ENCODE measurements around the gene NUDT3.
"Not testable (repeated sequence)": the region's sequence is repeated elsewhere in the genome, so short reads cannot be mapped to it uniquely, and the experiment has no call there.

NUDT3 gene

GRCh38 chr6:34365781-34366638, 26.5 kb downstream of the NUDT3 start:
- DNase-seq: not testable (repeated sequence)

- not testable (repeated sequence) for DNase-seq
Observed at GRCh38 chr6:34363681-34364075, 28.8 kb downstream of the NUDT3 start.

GRCh38 chr6:34362909-34363680, 29.4 kb downstream of the NUDT3 start:
- no peak for DNase-seq

- DNase-seq: no peak
Observed at GRCh38 chr6:34362176-34362575, 30.3 kb downstream of the NUDT3 start.

- DNase-seq: no peak
Observed at GRCh38 chr6:34360556-34360955, 31.9 kb downstream of the NUDT3 start.

GRCh38 chr6:34359418-34360158, 32.9 kb downstream of the NUDT3 start:
- no peak for DNase-seq

GRCh38 chr6:34358389-34358905, 34.0 kb downstream of the NUDT3 start:
- DNase-seq: no peak

GRCh38 chr6:34357937-34358336, 34.5 kb downstream of the NUDT3 start:
- no peak for DNase-seq

- no peak for DNase-seq
Observed at GRCh38 chr6:34355889-34356288, 36.6 kb downstream of the NUDT3 start.

GRCh38 chr6:34354230-34354629, 38.2 kb downstream of the NUDT3 start:
- DNase-seq: not testable (repeated sequence)

- DNase-seq: not testable (repeated sequence)
Observed at GRCh38 chr6:34353530-34353929, 38.9 kb downstream of the NUDT3 start.

GRCh38 chr6:34352305-34352937, 40.0 kb downstream of the NUDT3 start:
- DNase-seq: no peak

- DNase-seq: no peak
Observed at GRCh38 chr6:34350934-34351217, 41.6 kb downstream of the NUDT3 start.

- DNase-seq: no peak
Observed at GRCh38 chr6:34350137-34350933, 42.1 kb downstream of the NUDT3 start.

- no peak for DNase-seq
Observed at GRCh38 chr6:34349211-34349610, 43.3 kb downstream of the NUDT3 start.

- no peak for DNase-seq
Observed at GRCh38 chr6:34347303-34347702, 45.2 kb downstream of the NUDT3 start.

GRCh38 chr6:34346175-34347119, 46.0 kb downstream of the NUDT3 start:
- no peak for DNase-seq

GRCh38 chr6:34343806-34344205, 48.7 kb downstream of the NUDT3 start:
- DNase-seq: no peak

- no peak for DNase-seq
Observed at GRCh38 chr6:34342247-34342646, 50.2 kb downstream of the NUDT3 start.

GRCh38 chr6:34341481-34341971, 50.9 kb downstream of the NUDT3 start:
- DNase-seq: no peak
